GM21447 (cell line): ENCODE results near the gene SNED1.

Source experiments
- ATAC-seq: cut with Tn5 transposase; IDR thresholded peaks from one replicate; pipeline ENCODE4 v1.9.1; 2021; ENCODE audit not compliant: unreplicated experiment

The SNED1 gene

DNA sequence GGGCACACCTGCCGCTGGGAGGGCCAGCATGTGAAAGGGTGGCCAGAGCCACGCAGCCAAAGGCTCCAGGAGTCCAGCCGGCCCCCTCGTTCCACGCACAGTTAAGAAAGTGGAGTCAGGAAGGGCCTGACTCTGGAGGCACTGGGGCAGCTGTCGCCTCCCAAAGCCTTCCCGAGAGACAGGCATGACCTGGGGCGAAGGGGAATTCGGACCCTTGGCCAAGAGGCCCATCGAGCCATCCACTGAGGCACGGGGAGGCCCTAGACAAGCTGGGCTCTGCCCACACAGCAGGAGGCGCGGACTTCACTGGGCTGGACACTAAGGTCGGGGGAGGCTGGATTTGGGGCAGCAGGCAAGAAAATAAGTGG is 38.5 kb upstream of the SNED1 start:
- ATAC-seq: no peak

DNA sequence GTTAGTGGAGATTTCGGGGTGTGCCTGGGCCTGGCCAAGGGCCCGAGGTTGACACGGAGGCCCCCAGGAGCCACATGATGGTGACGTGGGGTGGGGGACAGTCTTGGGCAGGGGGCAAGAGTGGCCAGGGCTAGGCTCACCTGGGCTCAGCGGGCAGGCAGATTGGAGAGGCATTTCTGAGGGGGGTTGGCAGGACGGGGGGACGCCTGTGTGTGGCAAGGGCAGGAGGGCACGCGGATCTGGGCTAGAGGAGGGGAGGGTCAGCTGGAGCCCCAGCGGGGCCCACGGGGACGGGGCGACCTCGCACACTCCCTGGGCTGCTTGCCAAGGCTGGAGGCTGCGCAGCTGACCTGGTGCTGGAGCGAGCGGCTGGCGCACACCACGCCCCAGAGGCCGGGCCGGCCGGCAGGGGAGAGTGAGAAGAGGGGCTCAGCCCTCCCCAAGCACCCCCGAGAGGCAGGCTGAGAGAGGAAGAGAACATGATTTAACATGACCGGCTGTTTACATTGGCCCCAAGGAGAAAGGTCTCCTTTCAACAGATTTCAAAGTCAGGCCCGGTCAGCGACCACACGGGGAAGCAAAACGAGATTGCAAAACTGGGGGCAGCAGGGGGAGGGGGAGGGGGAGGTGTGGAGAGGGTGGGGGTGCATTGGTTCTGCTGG is 38.0 kb upstream of the SNED1 start:
- no peak for ATAC-seq

DNA sequence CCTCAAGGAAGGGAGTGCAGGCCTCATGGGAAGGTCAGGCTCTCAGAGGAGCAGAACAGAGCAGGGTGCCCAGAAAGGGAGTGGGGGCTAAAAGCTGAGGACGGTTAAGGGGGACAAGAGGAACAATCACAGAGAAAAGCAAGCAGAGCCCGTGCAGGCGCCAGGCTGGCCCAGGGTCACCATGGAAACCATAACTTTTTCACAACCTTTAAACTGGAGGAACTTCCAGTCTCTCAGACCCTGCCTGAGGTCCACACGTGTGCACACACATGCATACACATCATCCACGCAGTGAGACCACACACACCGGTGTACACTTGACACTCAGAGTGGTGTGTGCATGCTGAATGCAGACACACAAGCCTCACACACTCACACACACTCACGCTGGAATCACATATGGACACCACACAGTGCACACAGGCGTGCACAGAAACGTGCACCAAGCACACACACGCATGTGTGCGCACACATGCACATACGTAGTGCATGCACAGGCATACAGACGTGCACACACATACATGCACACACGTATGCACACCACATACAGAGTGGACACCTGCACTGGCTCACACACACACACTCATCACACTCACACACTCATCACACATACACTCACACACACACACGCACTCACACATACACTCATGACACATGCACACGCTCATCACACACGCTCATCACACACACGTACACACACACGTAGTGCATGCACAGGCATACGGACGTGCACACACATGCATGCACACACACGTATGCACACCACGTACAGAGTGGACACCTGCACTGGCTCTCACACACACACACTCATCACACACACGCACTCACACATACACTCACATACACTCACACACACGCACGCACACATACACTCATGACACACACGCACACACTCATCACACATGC is 37.2 kb upstream of the SNED1 start:
- ATAC-seq: no peak

DNA sequence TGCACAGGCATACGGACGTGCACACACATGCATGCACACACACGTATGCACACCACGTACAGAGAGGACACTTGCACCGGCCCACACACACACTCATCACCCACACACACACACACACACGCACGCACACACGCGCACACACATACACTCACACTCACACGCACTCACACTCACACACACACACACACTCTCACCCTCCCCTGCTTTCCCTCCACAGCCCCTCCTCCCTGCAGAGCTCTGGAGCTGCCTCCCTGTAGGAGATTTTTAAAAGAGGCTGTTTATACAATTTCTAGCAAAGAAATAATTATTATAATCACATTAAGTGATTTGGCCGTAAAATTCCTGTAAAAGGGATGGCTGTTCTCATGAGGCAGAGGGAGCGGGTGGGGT is 36.5 kb upstream of the SNED1 start:
- ATAC-seq: no peak

DNA sequence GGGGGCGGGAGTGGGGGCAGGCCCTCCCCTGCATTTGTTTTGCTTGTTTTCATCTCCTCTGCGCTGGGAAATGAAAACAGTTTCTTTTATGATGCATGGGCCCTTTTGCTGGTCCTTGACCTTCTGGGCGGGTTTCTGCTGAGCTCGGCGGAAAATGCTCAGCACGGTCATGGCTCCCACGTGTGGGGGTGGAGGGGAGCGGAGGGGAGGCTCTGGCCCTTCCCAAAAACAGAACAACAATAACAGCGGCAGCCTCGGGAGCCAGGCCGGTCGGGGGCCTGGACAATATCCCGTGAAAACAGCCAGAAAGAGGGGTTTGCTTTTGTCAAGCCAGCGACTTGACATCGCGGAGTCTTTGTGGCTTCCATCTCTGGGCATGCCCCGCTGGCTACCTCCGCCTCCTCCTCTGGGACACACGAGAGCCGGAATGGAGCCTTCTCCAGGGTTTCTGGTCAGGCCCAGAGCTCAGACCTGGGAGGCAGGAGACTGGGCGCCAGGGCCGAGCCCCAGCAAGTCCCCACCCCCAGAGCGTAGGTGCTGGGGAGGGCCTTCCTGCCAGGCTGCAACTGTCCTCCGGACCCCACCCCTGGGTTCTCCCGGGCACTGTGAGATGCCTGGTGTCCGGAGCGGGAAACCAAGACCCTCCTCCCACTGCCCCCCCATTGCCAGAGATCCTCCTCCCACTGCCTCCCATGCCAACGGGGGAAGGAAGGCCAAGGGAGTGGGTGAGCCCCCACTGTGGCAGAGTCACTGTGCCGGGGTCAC is 35.9 kb upstream of the SNED1 start:
- no peak for ATAC-seq

DNA sequence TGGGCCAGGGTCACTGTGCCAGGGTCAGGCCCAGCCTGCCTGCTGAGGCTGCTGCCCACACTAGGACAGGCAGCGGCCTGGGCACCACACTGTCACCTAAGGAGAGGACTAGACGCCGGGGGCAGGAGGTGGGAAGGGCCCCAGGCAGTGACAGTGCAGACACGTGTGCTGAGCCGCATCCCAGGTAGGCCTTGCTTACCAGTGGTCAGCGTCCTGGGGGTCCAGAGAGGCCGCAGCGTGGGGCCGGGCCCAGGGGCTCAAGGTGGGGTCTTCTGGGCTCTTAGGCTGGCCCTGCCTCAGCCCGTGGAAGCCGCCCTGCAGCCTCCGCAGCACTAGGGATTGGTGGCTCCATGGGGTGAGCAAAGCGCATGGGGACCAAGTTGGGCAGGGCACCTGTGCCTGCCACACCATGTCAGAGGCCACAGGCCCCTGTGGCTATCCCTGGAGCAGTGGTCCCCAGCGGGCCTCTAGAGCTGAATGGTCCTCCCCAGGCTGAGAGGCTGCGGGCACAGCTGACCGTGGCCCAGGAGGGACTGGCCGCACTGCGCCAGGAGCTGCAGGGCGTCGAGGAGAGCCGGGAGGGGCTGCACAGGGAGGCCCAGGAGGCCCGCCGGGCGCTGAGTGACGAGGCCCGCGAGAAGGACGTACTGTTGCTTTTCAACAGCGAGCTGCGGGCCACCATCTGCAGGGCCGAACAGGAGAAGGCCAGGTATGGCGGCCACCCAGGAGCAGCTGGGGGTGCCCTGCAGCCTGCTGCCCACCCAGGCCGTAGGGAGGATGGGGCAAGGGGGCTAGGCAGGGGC is 35.2 kb upstream of the SNED1 start:
- ATAC-seq: no peak

DNA sequence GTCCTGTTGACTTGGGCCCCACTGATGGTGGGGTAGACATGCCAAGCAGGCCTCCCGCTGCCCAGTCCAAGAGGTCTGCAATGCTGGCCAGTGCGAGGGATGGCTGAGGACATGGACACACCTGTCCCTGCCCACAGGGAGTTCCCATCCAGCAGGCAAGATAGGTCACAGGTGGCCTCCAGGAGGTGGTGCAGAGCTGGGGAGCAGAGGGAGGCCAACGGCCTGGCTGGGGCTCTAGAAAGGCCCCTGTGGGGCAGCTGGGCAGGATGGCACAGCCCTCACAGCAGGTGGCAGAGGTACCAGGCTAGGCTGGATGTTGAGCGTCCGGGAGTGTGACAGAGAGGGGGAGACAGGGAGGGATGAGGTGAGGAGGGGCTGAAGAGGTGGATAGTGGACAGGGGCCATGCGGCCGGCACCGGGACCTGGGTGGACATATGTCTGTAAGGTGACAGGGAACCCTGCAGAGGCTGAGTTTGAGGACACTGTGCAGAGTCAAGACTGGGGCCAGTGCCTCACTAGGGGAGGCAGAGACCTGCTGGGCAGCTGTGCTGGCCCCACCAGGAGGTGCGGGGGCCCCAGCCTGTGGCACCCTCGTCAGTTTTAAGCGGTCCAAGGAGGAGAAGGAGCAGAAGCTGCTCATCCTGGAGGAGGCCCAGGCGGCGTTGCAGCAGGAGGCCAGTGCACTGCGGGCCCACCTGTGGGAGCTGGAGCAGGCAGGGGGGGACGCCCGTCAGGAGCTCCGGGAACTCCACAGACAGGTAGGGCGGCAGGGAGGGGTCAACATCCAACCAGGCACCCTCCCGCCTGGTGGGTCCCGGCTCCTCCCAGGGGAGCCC is 34.3 kb upstream of the SNED1 start:
- ATAC-seq: no peak

DNA sequence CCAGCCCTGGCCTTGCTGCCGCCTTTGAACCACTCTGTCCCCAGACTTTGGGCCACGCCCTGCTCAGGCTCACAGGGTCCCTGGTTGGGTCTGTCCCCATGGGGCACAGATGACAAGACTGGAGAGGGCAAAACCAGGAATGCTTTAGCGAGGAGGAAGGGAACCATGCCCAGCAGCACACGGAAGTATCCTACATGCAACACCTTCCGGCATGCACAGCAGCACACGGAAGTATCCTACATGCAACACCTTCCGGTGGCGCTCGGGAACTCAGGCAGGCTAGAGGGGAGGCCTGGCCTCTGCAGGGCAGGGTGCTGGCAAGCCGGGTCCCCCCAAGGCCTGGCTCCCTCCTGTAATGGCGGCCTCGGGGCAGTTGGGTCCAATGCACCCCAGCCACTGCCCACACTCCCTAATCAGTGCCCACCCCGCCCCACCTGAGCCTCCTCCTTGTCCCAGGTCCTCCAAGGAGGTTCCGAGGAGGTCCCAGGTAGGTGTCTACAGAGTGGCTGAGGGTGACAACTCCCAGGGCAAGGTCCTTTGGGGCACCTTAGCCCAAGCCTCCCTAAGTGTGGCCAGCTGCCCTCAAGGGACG is 33.6 kb upstream of the SNED1 start:
- no peak for ATAC-seq

DNA sequence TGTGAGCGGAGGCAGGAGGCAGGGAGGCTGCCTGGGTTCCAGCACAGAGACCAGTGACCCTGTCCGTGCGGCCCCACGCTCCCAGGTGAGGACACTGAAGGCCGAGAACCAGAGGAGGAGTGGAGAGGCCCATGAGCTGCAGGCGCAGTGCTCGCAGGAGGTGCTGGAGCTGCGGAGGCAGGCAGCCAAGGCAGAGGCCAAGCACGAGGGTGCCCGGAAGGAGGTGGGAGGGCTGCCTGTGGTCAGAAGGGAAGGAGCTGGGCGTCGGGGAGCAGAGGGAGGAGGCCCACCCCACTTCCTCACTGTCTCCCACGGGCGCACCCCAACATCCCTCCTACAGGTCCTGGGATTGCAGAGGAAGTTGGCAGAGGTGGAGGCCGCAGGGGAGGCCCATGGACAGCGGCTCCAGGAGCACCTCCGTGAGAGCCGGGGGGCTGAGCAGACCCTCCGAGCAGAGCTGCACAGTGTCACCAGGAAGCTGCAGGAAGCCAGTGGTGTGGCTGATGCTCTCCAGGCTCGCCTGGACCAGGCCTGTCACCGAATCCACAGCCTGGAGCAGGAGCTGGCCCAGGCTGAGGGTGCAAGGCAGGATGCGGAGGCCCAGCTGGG is 33.0 kb upstream of the SNED1 start:
- ATAC-seq: no peak

DNA sequence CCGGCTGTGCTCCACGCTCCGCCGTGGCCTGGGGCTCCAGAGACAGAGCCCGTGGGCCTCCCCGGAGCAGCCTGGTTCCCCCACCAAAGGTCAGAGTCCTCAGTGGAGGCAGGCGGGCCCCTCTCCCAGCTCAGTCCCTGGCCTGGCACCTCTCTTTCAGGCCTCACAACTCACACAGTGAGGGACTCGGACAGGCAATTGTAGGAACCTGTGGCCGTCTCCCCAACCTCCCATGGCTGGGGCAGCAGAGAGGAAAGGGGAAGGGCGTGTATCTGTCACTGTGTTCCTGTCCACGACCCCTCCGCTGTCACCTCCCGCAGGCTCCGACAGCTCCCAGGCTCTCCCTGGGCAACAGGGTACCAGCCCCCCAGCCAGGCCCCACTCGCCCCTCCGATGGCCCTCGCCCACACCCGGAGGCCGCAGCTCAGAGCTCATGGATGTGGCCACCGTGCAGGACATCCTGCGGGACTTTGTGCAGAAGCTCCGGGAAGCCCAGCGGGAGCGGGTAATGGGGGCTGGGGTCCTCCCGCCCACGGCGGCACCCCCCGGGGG is 32.4 kb upstream of the SNED1 start:
- ATAC-seq: no peak

DNA sequence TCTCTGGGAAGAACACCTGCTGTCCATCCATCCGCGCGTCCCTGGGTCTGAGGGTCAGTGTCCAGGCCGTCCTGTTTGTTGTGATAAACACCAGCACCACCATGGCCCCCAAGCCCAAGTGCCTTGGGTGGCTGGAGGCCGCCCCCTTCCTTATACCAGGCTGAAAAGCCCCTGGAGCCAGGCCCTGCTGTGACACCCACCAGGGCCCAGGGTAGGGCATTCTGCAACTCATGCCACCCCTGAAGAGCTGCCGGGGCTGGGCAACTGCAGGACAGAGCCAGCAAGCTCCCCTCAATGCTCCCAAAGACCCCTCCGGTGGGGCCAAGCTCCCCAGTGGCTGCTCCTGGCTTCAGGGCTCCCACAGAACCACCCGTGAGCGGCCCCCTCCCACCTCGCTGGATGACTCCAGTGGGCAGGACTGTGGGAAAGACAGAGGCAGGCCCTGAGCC is 31.9 kb upstream of the SNED1 start:
- no peak for ATAC-seq

DNA sequence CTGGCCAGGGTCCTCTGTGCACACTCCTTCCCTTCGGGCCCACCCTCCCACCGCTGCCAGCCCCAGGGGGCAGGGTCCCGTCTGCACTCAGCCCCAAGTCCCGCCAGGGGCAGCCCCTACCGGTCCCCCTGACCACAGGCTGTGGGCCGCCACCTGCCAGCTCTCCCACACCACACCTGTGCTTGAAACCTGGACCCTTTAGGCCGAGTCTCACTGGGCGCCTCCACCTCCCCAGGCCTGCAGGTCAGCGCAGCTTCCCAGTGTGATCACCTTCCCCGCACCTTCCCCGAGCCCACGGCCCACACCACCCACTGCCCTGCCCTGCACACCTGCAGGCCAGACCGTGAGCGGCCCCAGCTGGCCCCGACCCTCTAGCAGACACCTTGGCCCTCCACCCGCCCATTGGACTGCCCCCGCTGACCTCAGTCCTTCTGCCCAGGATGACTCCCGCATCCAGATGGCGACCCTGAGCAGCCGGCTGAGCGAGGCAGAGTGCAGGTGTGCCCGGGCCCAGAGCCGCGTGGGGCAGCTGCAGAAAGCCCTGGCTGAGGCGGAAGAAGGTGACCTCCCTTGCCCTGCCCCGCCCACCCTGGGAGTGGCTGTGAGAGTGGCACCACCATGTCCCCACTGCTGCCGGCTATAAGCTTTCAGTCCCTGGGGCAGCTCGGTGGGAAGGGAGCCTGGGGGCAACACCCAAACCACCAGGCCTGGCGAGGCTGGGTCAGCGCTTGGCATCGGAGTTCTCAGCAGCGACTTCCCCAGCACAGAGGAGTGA is 31.3 kb upstream of the SNED1 start:
- no peak for ATAC-seq

DNA sequence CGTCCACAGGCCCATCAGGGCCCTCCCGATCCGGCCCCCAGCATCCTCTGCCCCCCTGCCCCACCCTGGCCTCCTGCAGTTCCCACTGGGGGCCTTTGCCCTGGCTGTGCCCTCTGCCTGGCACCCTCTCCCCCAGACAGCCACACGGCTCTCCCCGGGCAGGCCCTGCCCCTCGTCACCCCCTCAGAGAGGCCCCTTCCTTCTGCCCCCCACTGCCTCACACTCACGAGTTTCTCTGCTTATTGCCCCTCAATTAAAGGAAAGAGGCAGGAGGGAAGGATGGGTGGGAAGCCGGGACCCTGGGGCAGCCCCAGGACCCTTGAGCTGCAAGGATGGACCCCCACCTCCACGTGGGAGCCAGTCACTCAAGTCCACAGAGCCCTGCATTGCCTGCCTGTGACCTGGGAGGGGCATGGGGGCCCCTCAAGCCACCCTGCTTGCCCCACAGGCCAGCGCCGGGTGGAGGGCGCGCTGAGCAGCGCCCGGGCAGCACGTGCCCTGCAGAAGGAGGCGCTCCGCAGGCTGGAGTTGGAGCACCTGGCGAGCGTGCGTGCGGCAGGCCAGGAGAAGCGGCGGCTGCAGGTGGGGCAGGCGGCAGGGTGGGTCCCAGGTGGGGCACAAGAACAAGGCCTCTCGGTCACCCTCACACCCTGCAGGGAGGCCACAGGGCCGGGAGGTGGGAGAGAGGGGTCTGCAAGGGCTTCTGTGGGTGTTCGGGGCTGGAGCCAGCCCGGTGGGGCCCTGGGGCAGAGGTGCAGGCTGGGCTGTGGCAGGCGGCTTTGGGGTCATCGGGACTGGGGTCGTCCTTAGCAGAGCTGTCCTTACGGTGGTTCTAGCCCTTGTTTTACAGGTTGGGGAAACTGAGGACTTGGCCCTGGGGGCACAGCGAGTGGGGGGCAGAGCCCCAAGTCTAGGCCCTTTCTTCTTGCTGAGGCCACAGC is 30.5 kb upstream of the SNED1 start:
- ATAC-seq: no peak

DNA sequence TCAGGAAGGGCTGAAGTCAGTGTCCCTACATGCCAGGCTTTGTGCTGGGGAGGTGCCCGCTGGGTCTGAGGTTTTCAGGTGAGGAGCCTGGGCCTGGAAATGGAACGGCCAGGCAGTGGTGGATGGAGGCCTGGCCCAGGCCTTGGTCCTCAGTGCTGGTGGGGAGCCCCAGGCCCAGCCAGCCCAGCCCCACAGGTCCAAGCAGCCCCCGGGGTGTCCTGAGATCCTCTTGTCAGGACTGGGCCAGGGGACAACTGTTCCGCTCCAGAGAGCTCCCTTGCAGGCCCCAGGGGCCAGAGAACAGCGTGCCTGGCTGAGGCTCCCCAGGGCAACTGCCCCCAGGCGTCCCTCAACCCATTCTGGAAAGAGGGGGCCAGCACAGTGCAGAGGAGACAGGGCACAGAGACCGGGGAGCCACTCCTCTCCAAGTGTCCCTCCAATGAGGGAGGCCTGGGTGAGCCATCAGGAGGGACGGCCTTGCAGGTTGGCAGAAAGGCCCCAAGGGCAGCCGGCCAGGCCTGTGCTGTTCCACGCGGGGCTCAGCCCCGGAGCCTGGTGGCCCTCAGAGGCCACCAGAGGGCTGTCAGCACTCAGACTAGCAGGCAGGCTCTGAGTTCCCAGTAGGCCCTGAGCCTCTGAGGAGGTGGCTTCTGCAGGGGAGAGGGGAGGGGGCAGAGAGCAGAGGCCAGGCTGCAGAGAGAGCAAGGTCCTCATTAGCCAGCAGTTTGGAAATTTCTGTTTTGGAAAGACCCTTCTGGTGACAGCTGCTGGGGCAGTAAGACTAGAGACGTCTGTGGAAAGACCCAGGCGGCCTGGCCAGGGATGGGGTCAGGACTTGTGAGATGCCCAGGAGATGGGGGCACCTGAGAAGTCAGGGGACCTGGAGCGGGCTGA is 29.4 kb upstream of the SNED1 start:
- ATAC-seq: no peak

DNA sequence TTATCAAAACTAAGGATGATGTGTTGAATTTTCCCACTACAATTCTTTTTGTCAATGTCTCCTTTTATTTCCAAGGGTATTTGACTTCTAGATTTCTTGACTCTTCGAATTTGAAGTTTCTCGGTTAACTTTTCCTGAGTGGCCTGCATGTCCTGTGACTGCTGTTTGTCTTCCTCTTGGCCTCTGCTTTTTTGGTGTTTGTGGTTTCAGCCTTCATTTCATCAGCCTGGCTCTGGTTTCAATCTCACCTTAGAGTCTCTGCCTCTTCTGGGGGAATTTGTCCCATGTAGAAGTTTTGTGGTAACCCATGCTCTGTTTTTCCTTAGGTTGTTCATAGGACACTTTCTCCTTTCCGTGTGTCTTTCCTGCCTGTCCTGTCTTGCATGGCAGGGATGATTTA is 28.3 kb upstream of the SNED1 start:
- no peak for ATAC-seq

DNA sequence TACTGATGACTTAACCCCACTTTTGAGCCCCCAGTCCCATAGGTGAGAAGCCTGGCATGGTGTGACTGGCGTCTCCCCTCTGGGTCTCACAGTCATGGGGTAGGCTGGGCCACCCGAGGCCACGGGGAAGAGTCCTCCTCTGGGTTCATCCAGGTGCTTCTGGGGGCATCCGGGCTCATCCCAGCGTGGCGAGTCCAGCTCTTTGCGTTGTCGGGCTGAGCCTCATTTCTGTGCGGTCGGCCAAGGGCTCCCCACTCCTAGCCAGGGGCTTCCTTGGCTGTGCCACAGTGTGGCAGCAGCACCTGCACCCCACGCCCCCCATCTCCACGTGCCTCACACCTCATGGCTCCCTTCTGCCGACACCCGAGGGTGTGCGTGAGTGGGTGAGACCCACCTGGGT is 27.6 kb upstream of the SNED1 start:
- ATAC-seq: no peak
